ENCODE results near the gene WFDC2.

- TF ChIP-seq, protein P1, sequence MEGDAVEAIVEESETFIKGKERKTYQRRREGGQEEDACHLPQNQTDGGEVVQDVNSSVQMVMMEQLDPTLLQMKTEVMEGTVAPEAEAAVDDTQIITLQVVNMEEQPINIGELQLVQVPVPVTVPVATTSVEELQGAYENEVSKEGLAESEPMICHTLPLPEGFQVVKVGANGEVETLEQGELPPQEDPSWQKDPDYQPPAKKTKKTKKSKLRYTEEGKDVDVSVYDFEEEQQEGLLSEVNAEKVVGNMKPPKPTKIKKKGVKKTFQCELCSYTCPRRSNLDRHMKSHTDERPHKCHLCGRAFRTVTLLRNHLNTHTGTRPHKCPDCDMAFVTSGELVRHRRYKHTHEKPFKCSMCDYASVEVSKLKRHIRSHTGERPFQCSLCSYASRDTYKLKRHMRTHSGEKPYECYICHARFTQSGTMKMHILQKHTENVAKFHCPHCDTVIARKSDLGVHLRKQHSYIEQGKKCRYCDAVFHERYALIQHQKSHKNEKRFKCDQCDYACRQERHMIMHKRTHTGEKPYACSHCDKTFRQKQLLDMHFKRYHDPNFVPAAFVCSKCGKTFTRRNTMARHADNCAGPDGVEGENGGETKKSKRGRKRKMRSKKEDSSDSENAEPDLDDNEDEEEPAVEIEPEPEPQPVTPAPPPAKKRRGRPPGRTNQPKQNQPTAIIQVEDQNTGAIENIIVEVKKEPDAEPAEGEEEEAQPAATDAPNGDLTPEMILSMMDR (IDR thresholded peaks at IDR 0.05): no peak
- TF ChIP-seq POLR2AphosphoS5 (IDR thresholded peaks at IDR 0.05) (no peak), POLR2A (IDR thresholded peaks at IDR 0.05; ENCODE audit: low read depth) (no peak), EP300 (IDR thresholded peaks at IDR 0.05) (no peak)
Observed at GRCh38 chr20:45502561-45502960, 33.0 kb downstream of the WFDC2 start.
